Adipose tissue (tissue), 3 donors: ENCODE data around the gene TEX10. TPM values are rescaled to one million over a fixed set of nuclear protein-coding genes. Genes with fewer than 3 reads are reported as not detected.

Experiments
- polyA plus RNA-seq, 3 donors: library from polyadenylated mRNA; stranded (reverse); fragments of 200-250 nt; gene quantifications; one replicate each; pipeline ENCODE4 v1.2.3, GENCODE V29; 2013
- donor health status: healthy with polysubstance abuse.
- donor health status: Bipolar disorder and iron deficiency.
- donor health status: healthy.

The TEX10 gene
- polyA plus RNA-seq, 3 donors: 4.0 to 10.0 (median 6.0) TPM

Other genes starting within 250 kb of the TEX10 start
- 10 to 100 TPM in 2 of 3 donors, 1 to 10 TPM in 1; 6.5 to 14.1 (median 11.8) TPM for gene MSANTD3, start 74.2 kb upstream of the TEX10 start, polyA plus RNA-seq
- under 1 TPM in 1 of 3 donors, not detected in 2; 0.03 TPM for gene TMEFF1, start 120.2 kb upstream of the TEX10 start, polyA plus RNA-seq
- under 1 TPM; 0.10 to 0.45 (median 0.13) TPM for gene CAVIN4, start 225.1 kb upstream of the TEX10 start, polyA plus RNA-seq